ENCODE measurements around the gene CRB3. TPM values are rescaled to one million over a fixed set of nuclear protein-coding genes. Genes with fewer than 3 reads are reported as not detected.

Gene CRB3
- polyA plus RNA-seq, 1 donor (not counting 4 experiments of a cell fraction or from before 2014, with no cell fraction given), result 6.1 TPM

DNA sequence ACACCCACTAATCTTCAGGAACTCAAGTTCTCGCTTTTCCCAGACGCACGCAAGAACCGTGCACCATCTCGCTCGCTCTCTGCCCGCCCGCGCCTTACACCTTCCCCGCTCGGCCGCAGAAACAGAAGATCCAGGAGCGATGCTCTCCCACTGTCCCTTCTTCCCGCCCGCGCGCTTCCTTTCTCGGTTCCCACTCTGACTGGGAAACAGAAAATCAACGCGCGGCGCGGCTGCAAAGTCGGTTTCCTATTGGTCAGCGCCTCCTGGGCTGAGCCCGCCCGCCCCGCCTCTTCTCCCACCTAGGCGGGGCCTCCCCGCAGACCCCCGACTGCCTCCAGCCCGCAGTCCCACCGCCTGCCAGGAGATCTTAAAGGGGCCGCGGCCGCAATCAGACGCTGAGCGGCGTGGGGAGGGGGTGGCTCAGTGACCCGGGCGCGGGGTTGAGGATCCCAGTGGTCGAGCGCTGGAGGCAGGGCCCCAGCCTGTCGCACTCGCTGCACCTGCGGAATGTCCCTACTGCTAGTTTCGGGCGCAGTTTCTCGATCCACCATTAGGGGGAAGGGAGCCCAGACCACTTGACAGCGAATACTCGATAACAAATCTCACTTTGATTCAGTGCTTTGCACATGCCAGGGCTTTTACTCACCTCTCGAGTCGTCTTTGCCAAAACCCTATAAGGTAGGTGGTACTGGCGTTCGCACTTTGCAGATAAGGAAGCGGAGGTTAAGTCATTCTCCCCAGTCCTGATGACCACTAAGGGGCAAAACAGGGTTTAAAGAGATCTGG lies 3.8 kb upstream of the CRB3 start:
- Histone ChIP-seq H3K27ac (ENCODE audit: control insufficient read depth, insufficient read depth, low read length) (peak overlapping the region; percentile 80), H3K9me1 (ENCODE audit: control insufficient read depth, extremely low read depth, insufficient read depth, low read length) (no peaks in the 10 kb centered on the region), H3K9me3 (ENCODE audit: control insufficient read depth, low read depth, low read length) (no peaks in the 10 kb centered on the region), H3K27me3 (ENCODE audit: control insufficient read depth, extremely low read depth, insufficient read depth, low read length) (no peaks in the 10 kb centered on the region), H3K4me3 (ENCODE audit: control insufficient read depth in 2 of 3, extremely low read depth in 1 of 3, insufficient read depth in 2 of 3, low read depth in 1 of 3, low read length in 3 of 3) (peak overlapping the region; percentile 64 to 79 (median 74)), H2AFZ (ENCODE audit: control insufficient read depth, low read length) (peak overlapping the region; percentile 98), H3K9ac (ENCODE audit: control insufficient read depth, extremely low read depth, insufficient read depth, low read length) (peak overlapping the region; percentile 73), H3K79me2 (ENCODE audit: control insufficient read depth, insufficient read depth, low read length) (no peaks in the 10 kb centered on the region), H4K20me1 (ENCODE audit: control insufficient read depth, extremely low read depth, insufficient read depth, low read length) (no peaks in the 10 kb centered on the region), H3K4me1 (ENCODE audit: control insufficient read depth, extremely low read depth, insufficient read depth, low read length) (peaks cover 15% of the 10 kb centered on the region), H3K4me2 (ENCODE audit: control insufficient read depth, extremely low read depth, insufficient read depth, low read depth, low read length) (peak overlapping the region; percentile 98), H3K36me3 (ENCODE audit: control insufficient read depth in 2 of 2, extremely low read depth in 1 of 2, insufficient read depth in 2 of 2, low read length in 2 of 2) (peaks cover 2 to 3% of the 10 kb centered on the region in 2 experiments)
- dilution Hi-C loops (cut with MboI; ENCODE audit: extremely low pct_ligation_motif_present, low sequenced_read_pairs), result no loop called here
- FAIRE-seq (peak; percentile 94), DNase-seq (ENCODE audit: low read depth, low spot score) (no peak)
- TF ChIP-seq EZH2 (IDR thresholded peaks at IDR 0.05; ENCODE audit: low read length) (no peak), CTCF (optimal IDR thresholded peaks at IDR 0.05 in 1 of 3, IDR thresholded peaks at IDR 0.05 in 1 of 3, conservative IDR thresholded peaks at IDR 0.05 in 1 of 3; ENCODE audit: extremely low read depth in 1 of 3, insufficient read depth in 2 of 3, low read length in 3 of 3) (peak; percentile 55 to 65 (median 57))

DNA sequence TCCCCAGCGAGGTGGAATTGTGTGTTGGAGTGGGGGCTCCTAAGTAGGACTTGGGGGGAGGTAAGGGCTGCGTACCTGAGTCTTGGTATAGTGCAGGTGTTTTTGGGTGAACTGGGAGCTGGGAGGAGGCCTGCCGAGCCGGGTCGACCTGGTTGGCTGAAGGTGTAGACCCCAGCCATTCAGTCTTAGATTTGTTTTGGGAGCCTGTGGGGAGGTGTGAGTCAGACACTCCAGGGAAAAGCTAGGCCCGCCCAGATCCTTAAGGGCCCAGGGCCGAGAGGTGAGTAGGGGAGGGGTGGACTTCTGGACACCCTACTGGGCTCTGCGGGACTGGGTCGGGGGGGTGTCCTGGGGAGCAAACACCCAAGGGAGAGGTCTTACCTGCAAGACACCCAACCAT lies 935 bp downstream of the CRB3 start:
- H3K79me2 ChIP-seq (ENCODE audit: control insufficient read depth, insufficient read depth, low read length), result no peaks in the 10 kb centered on the region
- peaks cover 0 to 6% of the 10 kb centered on the region in 2 experiments for H3K36me3 ChIP-seq (ENCODE audit: control insufficient read depth in 2 of 2, extremely low read depth in 1 of 2, insufficient read depth in 2 of 2, low read length in 2 of 2)
- TF ChIP-seq CTCF (optimal IDR thresholded peaks at IDR 0.05 in 1 of 3, IDR thresholded peaks at IDR 0.05 in 1 of 3, conservative IDR thresholded peaks at IDR 0.05 in 1 of 3; ENCODE audit: extremely low read depth in 1 of 3, insufficient read depth in 2 of 3, low read length in 3 of 3) (no peak), EZH2 (IDR thresholded peaks at IDR 0.05; ENCODE audit: low read length) (no peak)
- FAIRE-seq (no peak), DNase-seq (ENCODE audit: low read depth, low spot score) (no peak)
- peaks cover 9% of the 10 kb centered on the region for H3K4me1 ChIP-seq (ENCODE audit: control insufficient read depth, extremely low read depth, insufficient read depth, low read length)
- no peaks in the 10 kb centered on the region for H3K27me3 ChIP-seq (ENCODE audit: control insufficient read depth, extremely low read depth, insufficient read depth, low read length)
- dilution Hi-C loops (cut with MboI; ENCODE audit: extremely low pct_ligation_motif_present, low sequenced_read_pairs), result no loop called here
- H3K4me3 ChIP-seq (ENCODE audit: control insufficient read depth in 2 of 3, extremely low read depth in 1 of 3, insufficient read depth in 2 of 3, low read depth in 1 of 3, low read length in 3 of 3), result peak overlapping the region; percentile 76 to 82 (median 80)
- H3K9me1 ChIP-seq (ENCODE audit: control insufficient read depth, extremely low read depth, insufficient read depth, low read length), result no peaks in the 10 kb centered on the region
- no peaks in the 10 kb centered on the region for H4K20me1 ChIP-seq (ENCODE audit: control insufficient read depth, extremely low read depth, insufficient read depth, low read length)
- no peak overlapping the region for H2AFZ ChIP-seq (ENCODE audit: control insufficient read depth, low read length)
- H3K4me2 ChIP-seq (ENCODE audit: control insufficient read depth, extremely low read depth, insufficient read depth, low read depth, low read length), result peak overlapping the region; percentile 89
- H3K9me3 ChIP-seq (ENCODE audit: control insufficient read depth, low read depth, low read length), result no peaks in the 10 kb centered on the region
- peak overlapping the region; percentile 79 for H3K9ac ChIP-seq (ENCODE audit: control insufficient read depth, extremely low read depth, insufficient read depth, low read length)
- H3K27ac ChIP-seq (ENCODE audit: control insufficient read depth, insufficient read depth, low read length), result no peak overlapping the region
